ENCODE results near the gene NTF3.

- no peak for TF ChIP-seq TAF1 (IDR thresholded peaks at IDR 0.05; ENCODE audit: borderline replicate concordance, low read depth, low read length)
- no peak for TF ChIP-seq POLR2A (IDR thresholded peaks at IDR 0.05; ENCODE audit: low read depth, low read length)
Measured at GRCh38 chr12:5498076-5498475, 66.2 kb downstream of the NTF3 start.

Data from GM12892 (cell line).